DOHH2 (cell line): ENCODE data around the gene ZBTB7C.

Experiments
- CTCF ChIP-seq: fragments of 200-600 bp; sonication (generic); IDR thresholded peaks from one replicate; pipeline ENCODE4 v1.5.1; 2014; ENCODE audit warnings: antibody characterized with exemption, mild to moderate bottlenecking, low read depth, low read length; ENCODE audit not compliant: poor library complexity, severe bottlenecking
- EZH2phosphoT487 ChIP-seq: fragments of 200-600 bp; sonication (generic); IDR thresholded peaks from 2 replicates; pipeline ENCODE4 v1.6.1; 2017; ENCODE audit warnings: borderline replicate concordance, mild to moderate bottlenecking, antibody characterized with exemption, low read length, moderate library complexity, mixed read lengths

- TF ChIP-seq CTCF (no peak), EZH2phosphoT487 (no peak)
These were observed 131.1 kb downstream of the ZBTB7C start for GRCh38 chr18:48278081-48278480.
